Prostate gland (tissue), 2 donors: ENCODE data around the gene LMBR1. TPM values are rescaled to one million over a fixed set of nuclear protein-coding genes. Genes with fewer than 3 reads are reported as not detected.

Source experiments
- DNase-seq: peaks from one replicate; pipeline ENCODE4 v3.0.0-alpha.2; 2019; ENCODE audit warnings: low spot score
- H3K27ac ChIP-seq, 2 donors: fragments of 200-600 bp; sonication (generic); 2 replicates each; pipeline ENCODE4 v1.5.1; 2017 to 2019
- H3K27me3 ChIP-seq: fragments of 200-600 bp; sonication (generic); replicated peaks from 2 replicates; pipeline ENCODE4 v1.5.1; 2019; ENCODE audit not compliant: insufficient read depth
- H3K36me3 ChIP-seq, 2 donors: fragments of 200-600 bp; sonication (generic); 1 replicate in 1 of 2; 2 replicates in 1 of 2; pipeline versions ENCODE4 v1.5.1 to v1.8.1; 2017 to 2019
- H3K4me1 ChIP-seq: fragments of 200-600 bp; sonication (generic); replicated peaks from 2 replicates; pipeline ENCODE4 v1.5.1; 2019
- H3K4me3 ChIP-seq, 2 donors: fragments of 200-600 bp; sonication (generic); 2 replicates each; pipeline ENCODE4 v1.5.1; 2017 to 2019
- H3K9me3 ChIP-seq: fragments of 200-600 bp; sonication (generic); 2 replicates; pipeline ENCODE4 v1.5.1; 2017
- CTCF ChIP-seq, 4 experiments: fragments of 200-600 bp in 2 of 4; fragments of 450-650 bp in 2 of 4; sonication (generic) in 2 of 4; IDR thresholded peaks; 1 replicate in 3 of 4; 2 replicates in 1 of 4; pipeline ENCODE4 v1.5.1; 2016 to 2019; ENCODE audit warnings: antibody characterized with exemption in 4 of 4, mild to moderate bottlenecking in 2 of 4, moderate library complexity in 2 of 4
- POLR2A ChIP-seq: fragments of 450-650 bp; IDR thresholded peaks from one replicate; pipeline ENCODE4 v1.6.1; 2016; ENCODE audit warnings: antibody characterized with exemption, mild to moderate bottlenecking
- POLR2AphosphoS5 ChIP-seq: sonication (generic); formaldehyde crosslinking; IDR thresholded peaks from one replicate; pipeline ENCODE4 v1.6.1; 2017; ENCODE audit warnings: antibody characterized with exemption
- WGBS: methylation state at CpG from one replicate; pipeline ENCODE4 v1.1.5; 2018; 5-methylcytosine and 5-hydroxymethylcytosine counted together
- intact Hi-C: fragments of 100-400 bp; cut with DNase I; formaldehyde crosslinking; loops from one replicate; pipeline ENCODE4 v1.14.2; 2022
- total RNA-seq, 2 donors: library from RNA; depleted of rRNA; stranded (reverse); fragments of >200 nt; gene quantifications; one replicate each; pipeline ENCODE4 v1.1.0, GENCODE V29; 2016

Gene LMBR1
- total RNA-seq, 2 donors from 2014 or later = 44.7 to 168 TPM

GRCh38 chr7:156759579-156760202 lies 133.3 kb downstream of the LMBR1 start:
- intact Hi-C loops = loop anchor here (10.0 kb wide), 1 partner anchor 955 kb away; no protein-coding TSS in a partner anchor
- Histone ChIP-seq H3K4me3 (no peak overlapping the region), H3K27ac (no peak overlapping the region), H3K4me1 (no peaks in the 10 kb centered on the region), H3K9me3 (no peaks in the 10 kb centered on the region), H3K36me3 (no peaks in the 10 kb centered on the region), H3K27me3 (no peaks in the 10 kb centered on the region)
- 97% methylated on average over 7 of the region's 7 CpGs for WGBS
- TF ChIP-seq POLR2AphosphoS5 = no peak
- TF ChIP-seq POLR2A = no peak
- no peak for TF ChIP-seq CTCF (IDR thresholded peaks at IDR 0.05)
- DNase-seq = no peak

- Histone ChIP-seq H3K27me3 (no peaks in the 10 kb centered on the region), H3K9me3 (no peaks in the 10 kb centered on the region), H3K27ac (no peak overlapping the region), H3K4me1 (no peaks in the 10 kb centered on the region), H3K36me3 (no peaks in the 10 kb centered on the region), H3K4me3 (no peak overlapping the region)
- intact Hi-C loops = no loop called here
- 96% methylated on average over 2 of the region's 2 CpGs for WGBS
- TF ChIP-seq CTCF (IDR thresholded peaks at IDR 0.05) (no peak), POLR2A (no peak)
- no peak for DNase-seq
These were observed 133.8 kb downstream of the LMBR1 start for GRCh38 chr7:156759143-156759542.

- WGBS = 79% methylated on average over 4 of the region's 4 CpGs
These were observed 138.8 kb downstream of the LMBR1 start for GRCh38 chr7:156754201-156754600.

GRCh38 chr7:156753630-156754029 lies 139.4 kb downstream of the LMBR1 start:
- 88% methylated on average over 7 of the region's 7 CpGs for WGBS
- no peak overlapping the region for H3K27ac ChIP-seq

More at GRCh38 chr7:156754201-156754600, 138.8 kb downstream of the LMBR1 start:
- Histone ChIP-seq H3K27me3 (no peaks in the 10 kb centered on the region), H3K4me3 (no peak overlapping the region), H3K9me3 (no peaks in the 10 kb centered on the region), H3K4me1 (no peaks in the 10 kb centered on the region), H3K36me3 (no peaks in the 10 kb centered on the region), H3K27ac (no peak overlapping the region)
- TF ChIP-seq CTCF (IDR thresholded peaks at IDR 0.05) (no peak), POLR2AphosphoS5 (no peak), POLR2A (no peak)
- intact Hi-C loops = no loop called here
- no peak for DNase-seq

More at GRCh38 chr7:156753630-156754029, 139.4 kb downstream of the LMBR1 start:
- Histone ChIP-seq H3K4me1 (no peaks in the 10 kb centered on the region), H3K4me3 (no peak overlapping the region), H3K9me3 (no peaks in the 10 kb centered on the region), H3K27me3 (no peaks in the 10 kb centered on the region), H3K36me3 (no peaks in the 10 kb centered on the region)
- intact Hi-C loops = no loop called here
- no peak for TF ChIP-seq POLR2A
- no peak for TF ChIP-seq POLR2AphosphoS5
- TF ChIP-seq CTCF (IDR thresholded peaks at IDR 0.05) = no peak
- no peak for DNase-seq
